ENCODE measurements around the gene GLA.

GRCh38 chrX:101411984-101412383 lies 4.3 kb upstream of the GLA start:
- TF ChIP-seq, protein P1, sequence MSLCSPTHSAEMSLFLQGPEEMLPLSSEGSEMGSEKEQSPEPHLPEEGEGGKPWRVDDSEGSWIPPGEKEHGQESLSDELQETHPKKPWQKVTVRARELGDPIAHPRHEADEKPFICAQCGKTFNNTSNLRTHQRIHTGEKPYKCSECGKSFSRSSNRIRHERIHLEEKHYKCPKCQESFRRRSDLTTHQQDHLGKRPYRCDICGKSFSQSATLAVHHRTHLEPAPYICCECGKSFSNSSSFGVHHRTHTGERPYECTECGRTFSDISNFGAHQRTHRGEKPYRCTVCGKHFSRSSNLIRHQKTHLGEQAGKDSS (CRISPR knock-in tag; IDR thresholded peaks at IDR 0.05; ENCODE audit: borderline replicate concordance, low read depth), result no peak
- TF ChIP-seq CREB1 (IDR thresholded peaks at IDR 0.05) (no peak), CREB1 (CRISPR knock-in tag; IDR thresholded peaks at IDR 0.05) (no peak), CTCF (CRISPR knock-in tag; IDR thresholded peaks at IDR 0.05) (no peak), SRSF9 (IDR thresholded peaks at IDR 0.05; ENCODE audit: borderline replicate concordance, insufficient read depth, low read depth, low read length, poor library complexity, severe bottlenecking) (no peak), CHD4 (IDR thresholded peaks at IDR 0.05; ENCODE audit: borderline replicate concordance, low read length) (no peak), MAZ (IDR thresholded peaks at IDR 0.05; ENCODE audit: borderline replicate concordance, low read depth, low read length) (no peak), MAZ (CRISPR knock-in tag; IDR thresholded peaks at IDR 0.05; ENCODE audit: low read depth) (no peak), SAP130 (CRISPR knock-in tag; IDR thresholded peaks at IDR 0.05; ENCODE audit: low read depth) (no peak)
- TF ChIP-seq, protein P2, sequence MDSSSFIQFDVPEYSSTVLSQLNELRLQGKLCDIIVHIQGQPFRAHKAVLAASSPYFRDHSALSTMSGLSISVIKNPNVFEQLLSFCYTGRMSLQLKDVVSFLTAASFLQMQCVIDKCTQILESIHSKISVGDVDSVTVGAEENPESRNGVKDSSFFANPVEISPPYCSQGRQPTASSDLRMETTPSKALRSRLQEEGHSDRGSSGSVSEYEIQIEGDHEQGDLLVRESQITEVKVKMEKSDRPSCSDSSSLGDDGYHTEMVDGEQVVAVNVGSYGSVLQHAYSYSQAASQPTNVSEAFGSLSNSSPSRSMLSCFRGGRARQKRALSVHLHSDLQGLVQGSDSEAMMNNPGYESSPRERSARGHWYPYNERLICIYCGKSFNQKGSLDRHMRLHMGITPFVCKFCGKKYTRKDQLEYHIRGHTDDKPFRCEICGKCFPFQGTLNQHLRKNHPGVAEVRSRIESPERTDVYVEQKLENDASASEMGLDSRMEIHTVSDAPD (CRISPR knock-in tag; IDR thresholded peaks at IDR 0.05), result no peak
- TF ChIP-seq, protein P3, sequence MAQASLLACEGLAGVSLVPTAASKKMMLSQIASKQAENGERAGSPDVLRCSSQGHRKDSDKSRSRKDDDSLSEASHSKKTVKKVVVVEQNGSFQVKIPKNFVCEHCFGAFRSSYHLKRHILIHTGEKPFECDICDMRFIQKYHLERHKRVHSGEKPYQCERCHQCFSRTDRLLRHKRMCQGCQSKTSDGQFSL (CRISPR knock-in tag; IDR thresholded peaks at IDR 0.05), result no peak

Data from HepG2 (cell line).